GM21737 (cell line): ENCODE results near the gene AP3S2.
"Not testable (repeated sequence)": the region's sequence is repeated elsewhere in the genome, so short reads cannot be mapped to it uniquely, and the experiment has no call there.

Experiments
- ATAC-seq: cut with Tn5 transposase; IDR thresholded peaks from one replicate; pipeline ENCODE4 v1.9.1; 2021; ENCODE audit warnings: mild to moderate bottlenecking, moderate library complexity; ENCODE audit not compliant: unreplicated experiment

The AP3S2 gene

GRCh38 chr15:89836267-89837133, 57.3 kb downstream of the AP3S2 start:
- ATAC-seq = no peak

GRCh38 chr15:89835176-89835564, 58.6 kb downstream of the AP3S2 start:
- ATAC-seq = no peak

DNA sequence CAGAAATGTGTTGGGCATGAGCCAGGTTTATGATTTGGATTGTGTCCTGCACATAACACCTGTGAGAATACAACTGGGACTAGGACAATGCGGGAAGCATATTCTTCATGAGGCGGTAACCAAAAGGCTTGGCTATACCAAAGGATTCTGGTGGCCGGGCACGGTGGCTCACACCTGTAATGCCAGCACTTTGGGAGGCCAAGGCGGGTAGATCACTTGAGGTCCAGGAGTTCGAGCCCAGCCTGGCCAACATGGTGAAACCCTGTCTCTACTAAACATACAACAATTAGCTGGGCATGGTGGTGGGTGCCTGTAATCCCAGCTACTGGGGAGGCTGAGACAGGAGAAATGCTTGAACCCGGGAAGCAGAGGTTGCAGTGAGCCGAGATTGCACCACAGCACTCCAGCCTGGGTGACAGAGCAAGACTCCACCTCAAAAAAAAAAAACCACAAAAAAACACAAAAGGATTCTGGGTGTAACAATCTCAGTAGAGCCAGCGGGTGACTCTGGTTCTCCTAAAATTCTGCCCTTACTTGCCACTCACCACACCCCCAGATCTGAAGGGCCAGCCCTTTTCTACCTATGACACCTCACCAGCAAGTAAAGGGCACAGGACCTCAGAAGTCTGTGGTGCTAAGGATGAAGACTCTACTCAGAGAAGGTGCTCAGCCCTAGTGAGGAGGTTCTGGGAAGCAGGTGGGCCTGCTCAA, 59.2 kb downstream of the AP3S2 start:
- ATAC-seq = not testable (repeated sequence)

- ATAC-seq = no peak
Measured at GRCh38 chr15:89833966-89834365, 59.8 kb downstream of the AP3S2 start.

- ATAC-seq = no peak
Measured at GRCh38 chr15:89830639-89831038, 63.2 kb downstream of the AP3S2 start.

- no peak for ATAC-seq
Measured at GRCh38 chr15:89829616-89830440, 64.0 kb downstream of the AP3S2 start.

- no peak for ATAC-seq
Measured at GRCh38 chr15:89829161-89829560, 64.6 kb downstream of the AP3S2 start.

- no peak for ATAC-seq
Measured at GRCh38 chr15:89828281-89829145, 65.3 kb downstream of the AP3S2 start.

- no peak for ATAC-seq
Measured at GRCh38 chr15:89827829-89828228, 66.0 kb downstream of the AP3S2 start.

DNA sequence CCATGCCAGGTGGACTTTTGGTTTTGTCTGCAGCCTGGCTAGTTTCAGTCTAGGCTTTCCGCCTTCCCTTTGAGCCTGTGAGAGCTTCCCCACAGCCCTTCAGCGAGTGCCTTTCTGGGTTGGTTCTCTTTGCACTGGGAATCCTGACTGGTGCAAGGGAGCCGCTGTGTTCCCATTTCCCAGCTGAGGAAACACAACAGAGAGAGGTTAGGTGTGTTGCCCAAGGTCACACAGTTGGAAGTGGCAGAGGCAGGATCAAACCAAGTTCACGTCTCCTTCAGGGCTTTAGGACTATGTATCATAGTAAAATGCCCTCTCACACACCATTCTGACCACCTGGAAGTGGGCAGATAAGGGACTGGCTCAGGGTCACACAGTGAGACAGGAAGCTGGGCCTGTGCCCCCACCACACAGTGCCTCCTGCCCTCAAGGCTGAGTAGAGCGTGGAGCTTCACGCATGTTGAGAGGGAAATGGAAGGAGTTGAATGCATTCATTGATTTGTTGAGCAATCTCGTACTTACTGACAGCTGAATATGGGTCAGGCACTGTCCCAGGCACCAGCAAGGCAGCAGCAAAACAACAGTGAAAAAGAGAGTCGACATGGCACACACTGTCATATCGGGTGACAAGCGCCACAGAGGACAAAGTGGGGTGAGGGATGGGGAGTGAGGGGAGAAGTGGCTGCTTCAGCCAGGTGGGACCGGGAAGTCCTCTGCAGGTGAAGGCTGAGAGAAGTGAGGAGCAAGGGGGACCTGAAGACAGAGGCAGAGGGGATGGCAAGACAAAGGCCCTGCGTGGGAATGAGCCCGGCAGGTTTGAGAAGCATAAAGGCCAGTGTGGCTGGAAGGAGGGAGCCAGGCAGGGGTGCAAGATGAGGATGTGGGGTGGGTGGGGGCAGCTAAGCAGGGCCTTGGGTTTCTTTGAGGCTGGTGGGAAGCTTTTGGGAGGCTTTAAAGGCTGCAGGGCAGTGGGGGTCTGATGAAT, 66.8 kb downstream of the AP3S2 start:
- ATAC-seq = no peak

GRCh38 chr15:89825271-89825940, 68.4 kb downstream of the AP3S2 start:
- ATAC-seq = no peak

- no peak for ATAC-seq
Measured at GRCh38 chr15:89824607-89824867, 69.3 kb downstream of the AP3S2 start.

GRCh38 chr15:89823836-89824606, 69.8 kb downstream of the AP3S2 start:
- no peak for ATAC-seq

DNA sequence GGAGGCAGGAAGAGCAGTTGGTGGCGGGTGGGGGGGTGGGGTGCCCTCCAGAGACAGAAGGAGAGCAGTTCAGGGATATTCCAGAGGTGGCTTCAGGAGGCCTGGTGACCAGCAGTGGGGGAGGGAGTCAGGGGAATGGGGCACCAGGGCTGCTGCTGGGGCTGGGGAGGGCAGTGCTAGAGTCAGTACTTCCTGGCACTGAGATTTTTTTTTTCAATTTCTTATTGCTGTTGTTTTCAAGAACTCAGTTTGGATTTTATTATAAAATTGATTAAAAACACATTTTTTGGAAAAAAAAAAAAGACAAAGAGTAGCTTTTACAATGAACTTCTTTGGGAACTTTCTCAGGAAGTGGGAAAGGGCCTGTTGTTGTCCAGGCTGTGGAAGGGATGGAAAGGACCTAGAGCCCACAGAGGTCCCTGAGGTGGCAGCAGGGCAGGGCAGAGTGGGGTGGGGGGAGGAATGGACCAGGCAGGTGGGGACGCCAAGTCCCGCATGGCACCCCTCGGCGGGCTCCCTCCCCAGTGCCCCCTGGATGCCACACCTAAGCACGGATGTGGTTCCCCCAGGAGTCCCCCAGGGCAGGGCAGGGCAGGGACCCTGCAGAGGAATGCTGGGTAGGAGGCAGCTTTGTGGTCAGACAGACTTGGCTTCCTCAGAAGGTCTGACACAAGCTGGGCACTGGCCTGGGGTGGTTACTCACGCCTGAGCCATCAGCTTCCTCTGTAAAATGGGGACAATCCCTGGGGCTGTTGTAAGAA, 70.7 kb downstream of the AP3S2 start:
- no peak for ATAC-seq

DNA sequence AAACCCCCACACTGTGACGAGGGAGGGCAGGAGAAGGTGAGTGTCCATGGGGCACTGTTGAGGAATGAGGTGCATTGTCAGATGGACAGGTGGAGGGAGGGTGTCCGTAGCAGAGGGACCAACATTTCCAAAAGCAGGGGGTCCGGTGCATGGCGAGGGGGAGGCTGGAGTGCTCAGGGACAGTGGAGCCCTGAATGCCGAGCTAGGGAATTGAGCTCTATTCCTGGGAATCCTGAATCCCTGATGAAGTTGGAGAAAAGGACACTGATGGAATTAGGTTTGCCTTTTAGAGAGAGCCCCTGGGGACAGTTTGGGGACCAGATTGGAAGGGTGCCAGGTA, 71.2 kb downstream of the AP3S2 start:
- ATAC-seq = no peak

DNA sequence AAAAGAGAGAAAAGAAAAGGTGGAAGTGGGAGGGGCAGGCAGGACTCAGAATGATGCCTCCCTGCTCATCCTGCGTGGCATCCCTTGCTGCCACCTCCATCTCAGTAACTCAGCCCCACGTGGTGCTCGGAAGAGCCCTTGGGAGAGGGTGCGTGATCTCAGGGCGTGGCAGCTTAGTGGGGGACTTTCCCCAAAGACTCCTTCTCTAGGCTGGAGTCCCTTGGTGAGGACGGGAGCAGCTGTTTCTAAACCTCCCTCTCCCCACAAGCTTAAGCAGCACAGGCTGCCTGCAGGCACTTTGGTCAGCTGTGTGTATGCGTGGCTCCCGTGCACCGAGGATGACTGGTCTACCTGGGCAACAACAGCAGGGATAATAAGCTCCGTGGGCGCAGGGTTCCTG, 71.8 kb downstream of the AP3S2 start:
- no peak for ATAC-seq
